Hematopoietic multipotent progenitor cell treated with erythropoietin and hydrocortisone succinate and interleukin-3 and kit ligand, for 6 days (in vitro differentiated cells): Measurements from ENCODE around the gene EP400.

Source experiments
- DNase-seq: peaks from one replicate; pipeline ENCODE4 v3.0.0-alpha.2; 2015

EP400 gene, protein sequence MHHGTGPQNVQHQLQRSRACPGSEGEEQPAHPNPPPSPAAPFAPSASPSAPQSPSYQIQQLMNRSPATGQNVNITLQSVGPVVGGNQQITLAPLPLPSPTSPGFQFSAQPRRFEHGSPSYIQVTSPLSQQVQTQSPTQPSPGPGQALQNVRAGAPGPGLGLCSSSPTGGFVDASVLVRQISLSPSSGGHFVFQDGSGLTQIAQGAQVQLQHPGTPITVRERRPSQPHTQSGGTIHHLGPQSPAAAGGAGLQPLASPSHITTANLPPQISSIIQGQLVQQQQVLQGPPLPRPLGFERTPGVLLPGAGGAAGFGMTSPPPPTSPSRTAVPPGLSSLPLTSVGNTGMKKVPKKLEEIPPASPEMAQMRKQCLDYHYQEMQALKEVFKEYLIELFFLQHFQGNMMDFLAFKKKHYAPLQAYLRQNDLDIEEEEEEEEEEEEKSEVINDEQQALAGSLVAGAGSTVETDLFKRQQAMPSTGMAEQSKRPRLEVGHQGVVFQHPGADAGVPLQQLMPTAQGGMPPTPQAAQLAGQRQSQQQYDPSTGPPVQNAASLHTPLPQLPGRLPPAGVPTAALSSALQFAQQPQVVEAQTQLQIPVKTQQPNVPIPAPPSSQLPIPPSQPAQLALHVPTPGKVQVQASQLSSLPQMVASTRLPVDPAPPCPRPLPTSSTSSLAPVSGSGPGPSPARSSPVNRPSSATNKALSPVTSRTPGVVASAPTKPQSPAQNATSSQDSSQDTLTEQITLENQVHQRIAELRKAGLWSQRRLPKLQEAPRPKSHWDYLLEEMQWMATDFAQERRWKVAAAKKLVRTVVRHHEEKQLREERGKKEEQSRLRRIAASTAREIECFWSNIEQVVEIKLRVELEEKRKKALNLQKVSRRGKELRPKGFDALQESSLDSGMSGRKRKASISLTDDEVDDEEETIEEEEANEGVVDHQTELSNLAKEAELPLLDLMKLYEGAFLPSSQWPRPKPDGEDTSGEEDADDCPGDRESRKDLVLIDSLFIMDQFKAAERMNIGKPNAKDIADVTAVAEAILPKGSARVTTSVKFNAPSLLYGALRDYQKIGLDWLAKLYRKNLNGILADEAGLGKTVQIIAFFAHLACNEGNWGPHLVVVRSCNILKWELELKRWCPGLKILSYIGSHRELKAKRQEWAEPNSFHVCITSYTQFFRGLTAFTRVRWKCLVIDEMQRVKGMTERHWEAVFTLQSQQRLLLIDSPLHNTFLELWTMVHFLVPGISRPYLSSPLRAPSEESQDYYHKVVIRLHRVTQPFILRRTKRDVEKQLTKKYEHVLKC (N-terminal part only)

DNA sequence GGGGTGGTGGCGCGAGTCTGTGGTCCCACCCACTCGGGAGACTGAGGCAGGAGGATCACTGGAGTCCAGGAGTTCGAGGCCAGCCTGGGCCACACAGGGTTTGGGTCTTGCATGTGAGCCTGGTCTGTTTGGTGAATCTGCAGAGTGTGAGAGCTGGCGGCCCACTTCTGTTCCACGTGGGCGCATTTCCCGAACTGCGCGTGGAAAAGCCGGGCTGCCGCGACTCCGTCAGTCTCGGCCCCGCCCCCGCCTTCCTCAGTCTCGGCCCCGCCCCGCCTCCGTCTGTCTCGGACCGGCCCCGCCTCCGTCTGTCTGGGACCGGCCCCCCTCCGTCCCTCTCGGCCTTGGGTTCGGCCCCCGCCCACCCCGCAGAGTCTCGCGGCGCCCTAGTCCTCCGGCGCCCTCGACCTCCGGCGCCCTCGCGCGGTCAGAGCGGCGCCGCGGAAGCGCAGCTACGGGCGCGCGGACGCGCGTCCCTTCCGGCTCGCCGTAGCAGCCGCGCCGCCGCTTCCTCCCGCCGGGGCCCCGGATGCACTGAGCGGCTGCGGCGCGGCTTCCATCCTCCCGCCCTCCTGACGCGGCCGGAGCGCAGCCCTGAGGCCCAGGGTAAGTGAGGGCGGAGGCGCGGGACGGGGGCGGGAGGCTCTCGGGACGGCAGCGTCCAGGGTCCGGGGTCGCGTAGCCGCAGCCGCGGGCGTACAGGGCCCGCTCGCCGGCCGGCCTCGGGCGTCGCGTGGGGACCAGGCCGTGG is at the start of gene EP400:
TSS of gene EP400 (plus strand) at position 512 of the 751 bp plus-strand sequence. CDS start 10,678 bp downstream, outside the sequence.
- DNase-seq = peak; percentile 98

DNA sequence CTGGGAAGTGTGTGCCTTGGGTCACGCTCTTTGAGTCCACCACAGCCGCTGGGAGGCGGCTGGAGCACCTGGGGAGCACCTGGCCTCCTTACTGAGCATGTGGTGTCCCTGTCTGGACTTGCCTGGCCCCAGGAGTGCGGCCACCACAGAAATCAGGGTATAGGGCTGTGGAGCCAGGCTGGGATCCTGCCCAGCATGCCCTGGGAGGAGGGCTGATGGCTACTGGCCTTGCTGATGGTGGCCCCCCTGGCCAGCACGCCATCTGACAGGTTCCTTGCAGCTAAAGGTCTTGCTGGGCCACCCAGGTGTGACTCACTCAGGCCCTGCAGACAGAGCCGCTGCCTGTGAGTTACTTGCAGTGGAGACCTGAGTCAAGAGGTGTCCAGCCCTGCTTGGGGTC is 49.3 kb upstream of the EP400 start:
- DNase-seq = no peak

DNA sequence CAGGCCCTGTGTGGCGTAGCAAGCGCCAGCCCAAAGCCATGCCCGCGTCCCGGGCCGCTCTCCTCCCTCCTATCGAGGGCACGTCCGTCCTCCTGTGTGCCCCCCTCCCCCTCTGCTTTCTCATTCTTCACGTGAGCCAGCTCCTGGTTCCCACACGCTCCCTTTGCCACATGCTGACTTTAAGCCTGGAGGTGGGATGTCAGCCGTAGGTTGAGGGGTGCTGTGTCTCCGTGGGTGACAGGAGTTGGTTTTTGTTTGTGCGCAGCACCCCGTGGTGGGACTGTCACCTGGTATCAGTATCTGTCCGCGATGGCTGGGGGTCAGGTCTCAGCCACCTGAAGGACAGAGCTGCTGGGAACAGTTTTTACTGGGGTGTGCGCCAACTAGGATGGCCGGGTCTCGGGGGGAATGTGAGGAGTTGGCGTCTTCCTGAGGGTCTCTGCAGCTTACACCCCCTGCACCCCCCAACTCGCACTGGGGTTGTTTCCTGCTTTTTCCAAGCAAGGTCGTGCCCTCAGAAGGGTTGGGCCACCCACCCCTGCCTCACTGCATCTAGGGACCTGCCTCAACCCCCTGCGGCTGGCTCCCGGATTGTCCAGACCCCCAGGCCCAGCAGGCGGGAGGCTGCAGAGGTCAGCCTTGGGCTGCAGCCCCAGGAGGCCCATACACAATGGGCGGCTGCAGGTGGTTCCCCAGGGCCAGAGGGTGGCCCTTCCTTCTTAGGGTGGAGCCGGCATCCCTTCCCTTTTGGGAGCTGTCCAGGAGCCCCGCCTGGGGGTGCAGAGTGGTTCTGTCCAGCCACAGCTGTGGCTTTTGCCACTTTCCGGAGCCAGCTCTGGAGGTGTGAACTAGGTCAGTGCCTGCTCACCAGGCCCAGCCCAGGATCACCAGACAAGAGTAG is 48.1 kb upstream of the EP400 start:
- DNase-seq = no peak

DNA sequence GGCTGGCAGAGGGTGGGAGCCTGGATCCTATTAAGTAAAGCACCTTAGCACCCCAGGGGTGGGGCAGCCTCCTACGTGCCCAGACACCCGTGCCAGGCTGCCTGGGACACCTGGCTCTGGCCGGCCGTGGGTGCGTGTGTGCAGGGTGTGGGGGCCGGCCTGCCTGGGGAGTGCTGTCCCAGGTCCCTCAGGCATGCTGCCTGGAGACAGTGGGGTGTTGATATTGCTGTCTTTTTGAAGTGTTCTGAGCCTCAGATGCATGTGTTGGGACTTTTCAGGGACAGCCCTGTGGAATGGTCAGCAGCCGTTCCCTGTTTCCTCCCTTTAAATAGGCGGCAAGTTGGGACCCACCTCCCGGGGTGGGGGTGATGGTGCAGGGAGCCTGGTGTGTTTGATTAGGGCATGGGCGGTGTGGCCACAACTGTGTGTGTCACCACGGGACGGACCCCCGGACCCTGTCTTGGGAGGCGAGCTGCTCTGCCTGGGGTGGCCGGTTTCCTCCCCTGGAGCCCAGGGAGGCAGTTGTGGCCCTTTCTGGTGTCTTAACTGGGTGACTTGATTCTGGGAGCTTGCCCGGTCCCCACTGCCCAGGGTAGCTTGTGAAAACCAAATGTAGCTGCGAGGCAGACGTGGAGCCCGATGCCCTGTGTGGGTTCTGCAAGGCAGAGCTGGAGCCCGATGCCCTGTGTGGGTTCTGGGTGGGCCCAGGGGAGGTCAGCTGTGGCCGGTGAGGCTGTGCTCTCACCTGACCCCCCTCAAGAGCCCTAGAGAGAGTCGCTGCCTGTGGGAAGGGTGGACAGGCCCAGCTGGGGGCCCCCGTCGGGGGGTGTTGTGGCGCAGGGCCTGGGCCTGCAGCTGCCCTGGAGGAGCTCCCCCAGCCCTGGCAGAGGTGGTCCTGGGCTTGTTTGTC is 47.2 kb upstream of the EP400 start:
- DNase-seq = no peak

DNA sequence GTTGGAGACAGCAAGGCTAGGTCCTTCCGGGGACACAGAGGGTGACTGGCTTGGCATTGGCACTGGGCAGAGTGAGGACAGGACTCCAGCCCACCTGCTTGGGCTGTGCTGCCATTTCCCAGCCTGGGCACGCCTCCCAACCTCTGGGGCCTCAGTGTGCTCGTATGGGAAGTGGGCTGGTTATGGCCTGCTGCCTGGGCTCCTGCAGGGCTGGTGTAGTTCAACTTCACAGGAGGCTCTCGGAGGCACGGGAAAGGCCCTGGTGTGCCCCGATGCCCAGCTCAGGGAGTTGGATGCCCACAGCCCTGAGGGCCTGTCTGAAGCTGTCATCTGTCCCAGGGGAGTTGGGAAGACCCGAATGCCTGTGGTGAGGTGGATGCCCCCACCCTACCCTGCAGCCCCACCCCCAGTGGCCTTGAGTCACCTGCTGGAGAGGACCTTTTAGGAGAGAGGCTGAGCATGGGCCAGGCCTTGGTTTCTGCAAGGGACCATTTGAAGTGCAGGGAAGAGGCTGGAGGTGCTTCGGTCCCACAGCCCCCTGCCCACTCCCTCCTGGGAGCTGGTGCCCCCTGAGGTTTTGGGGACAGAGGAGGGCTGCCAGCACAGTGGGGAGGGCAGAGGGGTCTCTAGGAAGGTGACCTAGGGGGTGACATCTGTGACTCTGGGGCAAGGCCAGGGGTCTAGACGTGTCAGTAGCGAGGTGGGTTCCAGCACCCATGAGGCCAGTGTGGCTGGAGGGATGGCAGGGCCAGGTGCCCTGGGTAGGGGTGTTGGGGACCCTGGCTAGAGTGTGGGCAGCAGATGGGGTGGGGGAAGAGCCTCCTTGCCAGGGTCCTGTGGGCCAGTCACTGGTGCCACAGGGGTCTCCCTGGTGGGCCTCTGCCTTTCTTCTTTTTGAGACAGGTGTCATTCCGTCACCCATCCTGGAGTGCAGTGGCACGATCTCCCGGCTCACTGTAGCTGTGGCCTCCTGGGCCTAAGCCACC is 46.2 kb upstream of the EP400 start:
- DNase-seq = no peak

DNA sequence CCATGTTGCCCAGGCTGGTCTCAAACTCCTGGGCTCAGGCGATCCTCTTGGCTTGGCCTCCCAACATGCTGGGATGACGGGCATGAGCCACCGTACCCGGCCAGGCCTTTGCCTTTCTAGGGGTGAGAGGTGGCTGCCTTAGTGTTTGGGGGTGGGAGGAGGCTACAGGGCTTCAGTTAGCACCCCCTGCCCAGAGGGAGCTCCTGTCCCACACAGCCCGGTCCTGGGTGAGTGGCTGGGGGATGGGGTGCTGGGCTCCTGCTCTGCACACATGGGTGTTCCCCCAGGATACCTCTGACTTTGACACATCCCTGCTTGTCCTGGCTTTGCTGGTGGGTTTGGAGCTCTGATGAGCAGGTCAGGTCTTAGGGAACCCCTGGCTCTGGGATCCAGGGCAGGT is 45.4 kb upstream of the EP400 start:
- no peak for DNase-seq

DNA sequence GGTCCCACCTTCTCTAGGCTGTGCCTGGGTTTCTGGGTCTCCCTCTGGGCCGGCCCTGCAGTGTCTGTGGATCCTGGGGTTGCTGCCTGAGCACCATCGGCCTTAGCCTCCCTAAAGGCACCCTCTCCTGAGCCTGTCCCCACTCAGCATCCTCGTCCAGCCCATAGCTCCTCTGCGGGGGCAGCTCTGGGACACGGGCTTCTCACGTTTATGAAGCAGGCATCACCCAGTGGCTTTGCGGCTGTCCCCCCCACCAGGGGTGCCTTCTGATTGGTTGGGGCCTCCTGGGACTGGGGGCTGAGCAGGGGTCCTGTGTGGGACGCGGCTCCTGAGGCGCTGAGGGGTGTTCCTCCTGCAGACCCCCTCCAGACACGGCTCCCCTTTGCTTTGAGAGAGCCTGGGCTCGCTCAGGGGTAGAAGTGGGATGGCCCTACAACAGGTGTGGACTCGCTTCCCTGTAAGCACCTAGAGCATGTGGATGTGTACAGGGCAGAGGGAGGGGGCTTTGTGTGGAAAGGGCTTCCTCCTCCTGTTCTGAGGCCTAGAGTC is 44.6 kb upstream of the EP400 start:
- DNase-seq = no peak

DNA sequence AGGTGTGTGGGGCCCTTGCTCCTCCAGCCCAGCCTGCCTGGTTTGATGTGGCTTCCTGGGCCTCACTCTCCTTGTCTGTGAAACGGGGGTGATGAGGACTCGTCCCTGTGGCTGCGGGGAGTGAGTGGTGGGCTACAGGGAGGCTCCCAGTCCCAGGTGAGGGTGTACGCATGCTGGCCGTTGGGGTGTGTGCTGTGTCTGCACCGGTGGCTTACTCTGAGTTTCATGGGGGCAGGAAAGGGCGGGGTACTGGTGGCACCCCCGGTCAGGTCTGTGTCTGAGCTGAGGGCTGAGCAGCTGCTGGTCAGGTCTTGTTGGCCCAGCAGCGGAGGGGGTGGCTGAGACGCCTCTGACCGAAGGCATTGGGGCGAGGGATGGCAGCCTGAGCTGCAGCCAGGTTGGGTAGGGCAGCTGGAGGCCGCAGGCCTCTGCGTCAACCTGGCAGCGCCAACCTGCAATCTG is 44.1 kb upstream of the EP400 start:
- DNase-seq = no peak

DNA sequence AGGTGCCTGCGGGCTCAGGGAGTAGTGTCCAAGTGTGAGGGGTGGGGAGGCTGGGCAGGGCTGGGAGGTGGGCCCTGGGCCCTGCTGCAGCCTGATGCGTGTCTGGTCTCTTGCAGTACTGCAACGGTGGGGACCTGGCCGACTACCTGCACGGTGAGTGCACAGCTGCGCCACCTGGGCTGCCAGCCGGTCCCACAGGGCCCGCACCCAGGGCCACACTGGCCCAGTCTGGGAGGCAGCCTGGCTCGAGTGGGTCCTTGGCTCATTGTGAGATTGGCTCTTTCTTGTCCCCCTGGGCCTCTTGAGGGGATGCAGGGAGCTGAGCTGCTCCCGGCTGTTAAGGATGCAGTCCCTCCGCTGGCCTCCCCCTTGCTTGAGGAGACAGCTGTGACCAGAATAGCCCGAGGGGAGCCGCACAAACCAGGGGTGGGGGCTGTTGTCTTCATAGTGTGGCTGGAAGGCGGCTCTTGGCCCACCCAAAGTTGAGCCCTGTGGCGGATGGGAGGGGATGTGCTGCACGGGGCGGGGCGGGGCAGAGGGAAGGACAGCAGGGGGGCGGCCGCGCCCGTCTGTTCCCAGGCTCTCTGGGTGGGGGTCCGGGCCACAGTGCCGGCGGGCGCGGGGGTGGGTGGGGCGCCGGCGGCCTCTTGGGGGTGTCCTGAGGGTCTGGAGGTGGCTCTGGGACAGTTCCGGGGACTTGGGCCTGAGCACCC is 42.2 kb upstream of the EP400 start:
- no peak for DNase-seq

DNA sequence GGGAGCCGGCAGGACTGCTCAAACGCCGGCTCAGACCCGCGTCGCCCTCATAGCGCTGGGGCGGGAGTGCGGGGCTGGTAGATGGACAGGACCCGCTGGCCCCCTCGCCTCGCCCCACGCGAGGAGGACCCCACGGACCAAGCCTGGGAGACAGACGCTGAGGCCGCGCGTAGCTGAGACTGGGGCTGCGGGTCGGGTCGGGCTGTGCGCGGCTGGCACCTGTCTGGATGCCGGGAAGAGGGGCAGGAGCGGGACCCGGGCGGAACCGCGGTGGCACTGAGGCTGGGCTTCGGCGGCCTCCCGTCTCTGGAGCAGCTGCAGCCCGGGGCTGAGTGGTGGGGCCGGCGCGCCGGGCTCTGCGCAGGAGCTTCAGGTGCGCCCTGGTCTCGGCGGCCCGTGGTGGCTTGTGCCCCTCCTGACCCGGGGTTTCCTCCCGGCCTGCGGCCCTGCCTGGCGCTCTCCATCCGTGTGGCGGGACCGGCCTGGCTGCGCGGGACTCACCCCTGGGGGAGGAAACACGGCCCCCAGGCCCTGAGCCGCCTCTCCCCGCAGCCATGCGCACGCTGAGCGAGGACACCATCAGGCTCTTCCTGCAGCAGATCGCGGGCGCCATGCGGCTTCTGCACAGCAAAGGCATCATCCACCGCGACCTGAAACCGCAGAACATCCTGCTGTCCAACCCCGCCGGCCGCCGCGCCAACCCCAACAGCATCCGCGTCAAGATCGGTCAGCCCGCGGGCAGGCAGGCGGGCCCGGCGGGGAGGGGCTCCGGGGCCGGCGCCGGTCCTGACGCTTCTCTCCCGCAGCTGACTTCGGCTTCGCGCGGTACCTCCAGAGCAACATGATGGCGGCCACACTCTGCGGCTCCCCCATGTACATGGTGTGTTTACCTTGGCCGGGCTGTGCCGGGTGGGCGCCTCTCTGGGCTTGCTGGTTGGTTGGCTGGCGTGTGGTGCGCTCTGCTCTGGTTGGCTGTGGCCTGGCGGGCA is 41.4 kb upstream of the EP400 start:
- DNase-seq = no peak

DNA sequence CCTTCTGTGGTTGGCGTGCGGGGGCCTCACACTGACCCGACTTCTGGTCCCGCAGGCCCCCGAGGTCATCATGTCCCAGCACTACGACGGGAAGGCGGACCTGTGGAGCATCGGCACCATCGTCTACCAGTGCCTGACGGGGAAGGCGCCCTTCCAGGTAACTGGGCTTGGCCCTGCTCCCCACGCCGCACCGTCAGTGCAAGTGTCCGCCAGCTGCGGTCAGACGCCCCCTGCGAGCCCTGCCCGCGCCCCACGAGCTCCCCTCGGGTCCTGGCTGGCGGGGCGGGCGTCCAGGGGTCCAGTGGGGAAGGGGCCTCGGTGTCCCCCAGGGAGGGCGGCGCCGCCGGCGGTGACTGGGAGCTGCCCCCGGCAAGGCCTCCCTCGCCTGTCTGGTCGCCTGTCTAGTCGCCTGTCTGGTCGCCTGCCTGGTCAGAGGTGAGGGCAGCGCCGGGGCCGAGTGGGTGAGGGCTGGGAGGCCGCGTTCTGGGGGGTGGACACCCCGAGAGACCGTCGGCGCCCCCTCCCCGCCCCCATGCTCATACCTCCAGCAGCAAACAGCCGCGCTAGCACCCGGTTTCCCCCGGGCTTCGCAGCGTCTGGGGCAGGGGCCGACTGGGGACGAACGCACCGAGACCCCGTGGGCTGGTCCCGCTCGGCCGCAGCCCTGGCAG is 40.5 kb upstream of the EP400 start:
- DNase-seq = no peak

DNA sequence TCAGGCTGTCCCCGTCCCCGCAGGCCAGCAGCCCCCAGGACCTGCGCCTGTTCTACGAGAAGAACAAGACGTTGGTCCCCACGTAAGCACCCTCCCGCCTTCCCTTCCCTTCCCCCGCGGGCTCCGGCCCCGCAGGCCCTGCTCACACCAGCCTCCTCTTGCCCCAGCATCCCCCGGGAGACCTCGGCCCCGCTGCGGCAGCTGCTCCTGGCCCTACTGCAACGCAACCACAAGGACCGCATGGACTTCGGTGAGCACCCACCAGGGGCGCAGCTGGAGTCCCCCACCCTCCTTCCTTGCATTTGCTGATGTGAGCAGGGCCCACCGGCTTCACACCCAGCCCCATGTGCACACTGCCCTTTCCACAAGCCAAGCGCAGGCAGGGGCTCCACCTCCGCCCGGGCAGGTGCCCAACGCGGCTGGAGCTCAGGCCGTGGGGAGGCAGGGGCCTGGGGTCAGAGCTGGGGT is 40.0 kb upstream of the EP400 start:
- no peak for DNase-seq

DNA sequence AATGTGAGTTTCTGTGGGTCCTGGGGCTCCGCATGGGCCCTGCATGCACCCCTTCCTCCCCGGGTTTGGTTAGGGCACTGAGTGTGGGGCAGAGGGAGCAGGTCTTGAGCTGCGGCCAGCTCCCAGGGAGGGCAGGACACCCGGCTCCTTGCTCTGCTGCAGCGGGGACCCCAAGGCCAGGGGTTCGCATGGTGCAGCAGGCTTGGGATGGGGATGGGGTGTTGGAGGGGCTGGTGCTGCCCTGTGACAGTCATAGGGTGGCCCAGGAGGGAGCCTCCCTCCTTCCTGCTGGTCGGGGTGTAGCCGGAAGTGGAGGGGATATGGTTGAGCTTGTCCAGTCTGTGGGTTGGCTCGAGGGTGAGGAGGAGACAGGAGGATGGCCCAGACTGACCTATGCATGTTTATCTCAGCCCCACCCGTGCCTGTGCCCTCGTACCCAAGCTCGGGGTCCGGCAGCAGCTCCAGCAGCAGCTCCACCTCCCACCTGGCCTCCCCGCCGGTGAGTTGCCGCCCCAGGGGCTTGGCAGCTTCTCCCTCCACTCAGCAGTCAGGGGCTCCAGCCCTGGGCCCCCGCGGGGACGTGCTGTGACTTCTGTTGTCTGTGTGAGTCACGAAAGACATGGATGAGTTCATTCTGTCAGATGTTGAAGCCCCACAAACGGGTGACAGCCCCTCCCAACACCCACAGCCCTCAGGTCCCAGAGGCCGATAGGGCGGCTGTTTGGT is 39.3 kb upstream of the EP400 start:
- no peak for DNase-seq

DNA sequence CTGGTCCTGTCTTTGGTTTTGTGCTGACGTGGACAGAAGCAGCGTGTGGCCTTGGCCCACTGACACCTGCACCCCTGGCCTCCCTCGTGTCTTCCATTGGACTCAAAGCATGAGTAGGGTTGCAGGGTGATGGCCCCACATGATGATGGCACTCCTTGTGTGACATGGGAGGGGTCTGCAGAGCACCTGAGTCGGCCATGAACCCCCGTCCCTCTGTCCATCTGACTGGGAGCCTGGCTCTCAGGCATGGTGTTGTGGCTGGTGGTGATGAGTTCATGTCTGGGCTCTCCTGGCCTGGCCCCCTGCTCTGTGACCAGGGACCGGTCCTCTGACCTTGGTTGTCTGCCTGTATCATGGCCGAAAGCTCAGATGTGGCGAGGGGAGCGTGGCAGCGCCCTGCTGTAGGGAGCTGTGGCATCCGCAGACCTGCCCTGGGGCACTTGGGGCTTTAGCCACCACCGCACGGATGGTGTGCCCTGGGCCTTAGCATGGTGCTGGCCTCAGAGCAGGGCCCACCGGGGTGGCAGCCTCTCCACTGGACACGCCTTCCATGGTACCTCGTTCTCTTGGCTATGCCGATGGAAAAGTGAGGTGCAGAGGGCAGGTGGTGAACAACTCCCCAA is 38.6 kb upstream of the EP400 start:
- DNase-seq = no peak
